SH-SY5Y (cell line): ENCODE measurements around the gene ARHGAP11A.

ENCODE experiments used
- GATA2 ChIP-seq: IDR thresholded peaks from 2 replicates; pipeline ENCODE4 v1.6.1; 2011; ENCODE audit warnings: mild to moderate bottlenecking, low read depth, low read length
- GATA3 ChIP-seq: IDR thresholded peaks from 2 replicates; pipeline ENCODE4 v1.6.1; 2011; ENCODE audit warnings: low read depth, mild to moderate bottlenecking, low read length, moderate library complexity

GRCh38 chr15:32636908-32637567 lies 21.7 kb downstream of the ARHGAP11A start:
- TF ChIP-seq GATA2 (no peak), GATA3 (no peak)
